Measurements from ENCODE around the gene SLC37A2. TPM values are rescaled to one million over a fixed set of nuclear protein-coding genes. Genes with fewer than 3 reads are reported as not detected.

SLC37A2 gene
- total RNA-seq, 1 donor from 2014 or later, result 0.52 TPM

GRCh38 chr11:125090816-125091215 is 27.7 kb downstream of the SLC37A2 start:
- Mint-ChIP-seq H3K27ac (no peak overlapping the region), H3K36me3 (ENCODE audit: low read depth) (peaks cover under 1% of the 10 kb centered on the region), H3K4me3 (ENCODE audit: low read depth) (no peak overlapping the region), H3K9me3 (no peaks in the 10 kb centered on the region), H3K27me3 (ENCODE audit: low read depth) (no peaks in the 10 kb centered on the region), H3K4me1 (ENCODE audit: low read depth) (peaks cover 3% of the 10 kb centered on the region)
- intact Hi-C loops (cut with micrococcal nuclease), result loop anchor here (1.0 kb wide), 1 partner anchor 50 kb away; no protein-coding TSS in a partner anchor
- DNase-seq (ENCODE audit: low spot score), result no peak

- peaks cover 3% of the 10 kb centered on the region for H3K4me1 Mint-ChIP-seq (ENCODE audit: low read depth)
- H3K27ac Mint-ChIP-seq, result no peak overlapping the region
- DNase-seq (ENCODE audit: low spot score), result no peak
- H3K4me3 Mint-ChIP-seq (ENCODE audit: low read depth), result no peak overlapping the region
- intact Hi-C loops (cut with micrococcal nuclease), result loop anchor here (1.0 kb wide), 1 partner anchor 50 kb away; no protein-coding TSS in a partner anchor
- H3K27me3 Mint-ChIP-seq (ENCODE audit: low read depth), result no peaks in the 10 kb centered on the region
- no peaks in the 10 kb centered on the region for H3K9me3 Mint-ChIP-seq
- peaks cover 6% of the 10 kb centered on the region for H3K36me3 Mint-ChIP-seq (ENCODE audit: low read depth)
Measured at GRCh38 chr11:125091247-125091876, 28.3 kb downstream of the SLC37A2 start.

DNA sequence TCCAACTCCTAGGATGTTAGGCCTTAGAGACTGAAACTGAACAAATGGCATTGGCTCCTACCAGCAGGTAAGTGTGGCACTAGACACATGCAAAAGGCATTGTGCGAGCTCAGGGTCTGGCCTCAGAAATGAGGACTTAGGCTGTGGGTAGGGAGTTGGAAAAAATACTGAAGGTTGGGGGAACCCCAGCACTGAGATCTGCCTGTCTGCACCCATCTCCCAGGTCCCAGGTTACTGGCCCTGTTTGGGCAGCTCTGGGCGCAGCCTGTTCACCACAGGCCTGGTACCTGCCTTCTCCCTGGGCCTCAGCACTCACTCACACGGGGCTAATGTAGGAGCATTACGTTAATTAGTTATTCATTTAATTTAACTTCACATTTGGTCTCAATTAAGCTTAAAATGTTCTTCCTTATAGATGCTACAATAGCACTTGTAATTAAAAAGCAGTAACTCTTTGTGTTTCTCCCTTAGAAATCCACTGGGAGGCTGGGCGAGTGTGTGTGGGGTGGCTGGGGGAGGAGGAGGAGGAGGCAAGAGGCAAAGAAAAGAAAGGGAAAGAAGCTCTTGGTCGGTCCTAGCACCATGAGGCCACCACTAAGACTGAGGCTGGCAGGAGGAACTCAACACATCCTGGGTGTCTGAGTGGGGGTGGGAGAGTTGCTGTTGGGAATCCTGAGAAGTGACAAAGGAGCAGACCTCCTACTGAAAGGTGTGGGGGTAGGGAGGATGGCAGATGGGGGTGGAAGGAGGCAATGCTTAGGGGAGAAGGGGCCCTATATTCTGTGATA is 29.0 kb downstream of the SLC37A2 start:
- peaks cover 3% of the 10 kb centered on the region for H3K4me1 Mint-ChIP-seq (ENCODE audit: low read depth)
- H3K36me3 Mint-ChIP-seq (ENCODE audit: low read depth), result peaks cover 11% of the 10 kb centered on the region
- H3K27ac Mint-ChIP-seq, result no peak overlapping the region
- no peak for DNase-seq (ENCODE audit: low spot score)
- no peaks in the 10 kb centered on the region for H3K27me3 Mint-ChIP-seq (ENCODE audit: low read depth)
- intact Hi-C loops (cut with micrococcal nuclease), result loop anchor here (1.0 kb wide), 1 partner anchor 49 kb away; no protein-coding TSS in a partner anchor
- no peaks in the 10 kb centered on the region for H3K9me3 Mint-ChIP-seq
- no peak overlapping the region for H3K4me3 Mint-ChIP-seq (ENCODE audit: low read depth)

GRCh38 chr11:125092669-125093068 is 29.6 kb downstream of the SLC37A2 start:
- Mint-ChIP-seq H3K9me3 (no peaks in the 10 kb centered on the region), H3K4me3 (ENCODE audit: low read depth) (no peak overlapping the region), H3K27ac (no peak overlapping the region), H3K36me3 (ENCODE audit: low read depth) (peaks cover 11% of the 10 kb centered on the region), H3K27me3 (ENCODE audit: low read depth) (no peaks in the 10 kb centered on the region), H3K4me1 (ENCODE audit: low read depth) (peaks cover 3% of the 10 kb centered on the region)
- no peak for DNase-seq (ENCODE audit: low spot score)
- intact Hi-C loops (cut with micrococcal nuclease), result no loop called here

- DNase-seq (ENCODE audit: low spot score), result no peak
- Mint-ChIP-seq H3K36me3 (ENCODE audit: low read depth) (peaks cover 11% of the 10 kb centered on the region), H3K9me3 (no peaks in the 10 kb centered on the region), H3K27me3 (ENCODE audit: low read depth) (no peaks in the 10 kb centered on the region), H3K4me1 (ENCODE audit: low read depth) (peaks cover 3% of the 10 kb centered on the region), H3K4me3 (ENCODE audit: low read depth) (no peak overlapping the region), H3K27ac (no peak overlapping the region)
- intact Hi-C loops (cut with micrococcal nuclease), result no loop called here
Measured at GRCh38 chr11:125093502-125093901, 30.4 kb downstream of the SLC37A2 start.

GRCh38 chr11:125094731-125095130 is 31.6 kb downstream of the SLC37A2 start:
- DNase-seq (ENCODE audit: low spot score), result no peak
- Mint-ChIP-seq H3K27me3 (ENCODE audit: low read depth) (no peaks in the 10 kb centered on the region), H3K27ac (no peak overlapping the region), H3K4me3 (ENCODE audit: low read depth) (no peak overlapping the region), H3K36me3 (ENCODE audit: low read depth) (peaks cover 11% of the 10 kb centered on the region), H3K9me3 (no peaks in the 10 kb centered on the region), H3K4me1 (ENCODE audit: low read depth) (peaks cover 3% of the 10 kb centered on the region)
- intact Hi-C loops (cut with micrococcal nuclease), result no loop called here

DNA sequence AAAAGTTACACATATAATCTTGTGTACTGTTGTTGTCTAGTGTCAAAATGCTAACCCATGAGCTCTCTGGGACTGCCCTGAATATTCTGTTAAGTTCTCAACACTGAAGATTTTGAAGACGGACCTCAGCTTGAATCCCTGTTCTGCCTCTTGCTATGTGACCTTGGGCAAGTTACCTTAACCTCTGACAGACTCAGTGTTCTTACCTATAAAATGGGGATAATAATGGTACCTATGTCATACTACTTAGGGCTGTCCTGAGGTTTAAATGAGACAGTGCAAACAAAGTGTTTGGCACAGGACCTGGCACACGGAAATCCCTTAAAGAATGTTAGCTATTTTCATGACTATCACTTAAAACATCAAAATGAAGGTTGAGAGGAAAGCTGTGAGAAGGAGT is 37.0 kb downstream of the SLC37A2 start:
- DNase-seq (ENCODE audit: low spot score), result no peak
- Mint-ChIP-seq H3K9me3 (no peaks in the 10 kb centered on the region), H3K36me3 (ENCODE audit: low read depth) (peaks cover 17% of the 10 kb centered on the region), H3K4me1 (ENCODE audit: low read depth) (peaks cover 2% of the 10 kb centered on the region), H3K27me3 (ENCODE audit: low read depth) (no peaks in the 10 kb centered on the region), H3K4me3 (ENCODE audit: low read depth) (no peak overlapping the region), H3K27ac (no peak overlapping the region)
- intact Hi-C loops (cut with micrococcal nuclease), result no loop called here

- Mint-ChIP-seq H3K27me3 (ENCODE audit: low read depth) (no peaks in the 10 kb centered on the region), H3K9me3 (no peaks in the 10 kb centered on the region), H3K27ac (no peak overlapping the region), H3K4me1 (ENCODE audit: low read depth) (peaks cover 14% of the 10 kb centered on the region), H3K4me3 (ENCODE audit: low read depth) (no peak overlapping the region), H3K36me3 (ENCODE audit: low read depth) (peaks cover 9% of the 10 kb centered on the region)
- intact Hi-C loops (cut with micrococcal nuclease), result no loop called here
- no peak for DNase-seq (ENCODE audit: low spot score)
Measured at GRCh38 chr11:125101596-125101995, 38.5 kb downstream of the SLC37A2 start.

DNA sequence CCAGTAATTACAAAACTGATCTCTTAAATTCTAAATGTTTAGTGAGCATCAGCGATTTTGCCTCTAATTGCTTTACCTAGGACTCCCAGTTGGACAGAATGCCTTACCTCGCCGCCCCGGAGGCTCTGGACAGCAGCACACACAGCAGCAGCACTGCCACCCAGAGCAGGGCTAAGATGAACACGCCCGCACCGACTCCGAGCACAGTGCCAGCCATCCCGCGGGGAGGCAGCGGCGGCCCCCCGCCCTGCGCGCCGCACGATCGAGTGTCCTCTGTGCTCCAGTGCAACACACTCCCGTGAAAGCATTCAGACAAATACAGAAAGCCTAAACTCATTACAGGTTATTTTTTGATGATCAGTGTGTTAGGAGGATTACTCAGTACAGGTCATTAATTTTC is 38.9 kb downstream of the SLC37A2 start:
- Mint-ChIP-seq H3K36me3 (ENCODE audit: low read depth) (peaks cover 6% of the 10 kb centered on the region), H3K27me3 (ENCODE audit: low read depth) (no peaks in the 10 kb centered on the region), H3K9me3 (no peaks in the 10 kb centered on the region), H3K27ac (no peak overlapping the region), H3K4me3 (ENCODE audit: low read depth) (no peak overlapping the region), H3K4me1 (ENCODE audit: low read depth) (peaks cover 14% of the 10 kb centered on the region)
- intact Hi-C loops (cut with micrococcal nuclease), result no loop called here
- no peak for DNase-seq (ENCODE audit: low spot score)

- intact Hi-C loops (cut with micrococcal nuclease), result no loop called here
- Mint-ChIP-seq H3K27me3 (ENCODE audit: low read depth) (no peaks in the 10 kb centered on the region), H3K36me3 (ENCODE audit: low read depth) (peaks cover 6% of the 10 kb centered on the region), H3K9me3 (no peaks in the 10 kb centered on the region), H3K27ac (no peak overlapping the region), H3K4me3 (ENCODE audit: low read depth) (no peak overlapping the region), H3K4me1 (ENCODE audit: low read depth) (peaks cover 14% of the 10 kb centered on the region)
- DNase-seq (ENCODE audit: low spot score), result no peak
Measured at GRCh38 chr11:125102510-125102909, 39.4 kb downstream of the SLC37A2 start.

GRCh38 chr11:125105926-125106325 is 42.8 kb downstream of the SLC37A2 start:
- Mint-ChIP-seq H3K9me3 (no peaks in the 10 kb centered on the region), H3K36me3 (ENCODE audit: low read depth) (peaks cover 2% of the 10 kb centered on the region), H3K27ac (no peak overlapping the region), H3K27me3 (ENCODE audit: low read depth) (no peaks in the 10 kb centered on the region), H3K4me3 (ENCODE audit: low read depth) (no peak overlapping the region), H3K4me1 (ENCODE audit: low read depth) (peaks cover 24% of the 10 kb centered on the region)
- intact Hi-C loops (cut with micrococcal nuclease), result no loop called here
- no peak for DNase-seq (ENCODE audit: low spot score)

GRCh38 chr11:125108469-125108868 is 45.4 kb downstream of the SLC37A2 start:
- intact Hi-C loops (cut with micrococcal nuclease), result no loop called here
- H3K9me3 Mint-ChIP-seq, result peaks cover 12% of the 10 kb centered on the region
- H3K27me3 Mint-ChIP-seq (ENCODE audit: low read depth), result no peaks in the 10 kb centered on the region
- H3K36me3 Mint-ChIP-seq (ENCODE audit: low read depth), result peaks cover 16% of the 10 kb centered on the region
- H3K4me1 Mint-ChIP-seq (ENCODE audit: low read depth), result peaks cover 35% of the 10 kb centered on the region
- H3K27ac Mint-ChIP-seq, result no peak overlapping the region
- H3K4me3 Mint-ChIP-seq (ENCODE audit: low read depth), result no peak overlapping the region
- no peak for DNase-seq (ENCODE audit: low spot score)

- Mint-ChIP-seq H3K36me3 (ENCODE audit: low read depth) (peaks cover 16% of the 10 kb centered on the region), H3K9me3 (peaks cover 12% of the 10 kb centered on the region)
Measured at GRCh38 chr11:125110506-125110905, 47.4 kb downstream of the SLC37A2 start.

More at GRCh38 chr11:125110506-125110905, 47.4 kb downstream of the SLC37A2 start:
- Mint-ChIP-seq H3K4me3 (ENCODE audit: low read depth) (peak overlapping the region; percentile 100), H3K4me1 (ENCODE audit: low read depth) (peaks cover 30% of the 10 kb centered on the region), H3K27me3 (ENCODE audit: low read depth) (peaks cover 3% of the 10 kb centered on the region), H3K27ac (peak overlapping the region; percentile 100)
- DNase-seq (ENCODE audit: low spot score), result no peak
- intact Hi-C loops (cut with micrococcal nuclease), result loop anchor here (2.0 to 5.0 kb wide), 4 partner anchors 48 to 777 kb away; partner anchors contain the start of genes HYLS1, SIAE, SLC37A2 and SPA17

Measured in activated T-helper 2 cell treated with anti-CD3 and anti-CD28 coated beads, Interferon-gamma antibody, Interleukin-2, Interleukin-4, amounts not matched to agents 10 μg/mL and 5 μg/mL and 100 μg/mL, durations not matched to agents 14 hours and 24 hours and 36 hours (primary cell).